Large intestine (tissue), 3 donors: ENCODE measurements around the gene RELL2. TPM values are rescaled to one million over a fixed set of nuclear protein-coding genes. Genes with fewer than 3 reads are reported as not detected.

Source experiments
- DNase-seq, 2 donors: peaks; one replicate each; pipeline versions ENCODE4 v3.0.0 to v3.0.0-alpha.2; 2013
- H3K27ac ChIP-seq: one replicate; pipeline ENCODE4 v1.5.1; 2013; ENCODE audit warnings: low read length
- H3K27me3 ChIP-seq: 2 replicates; pipeline ENCODE4 v1.6.1; 2013; ENCODE audit warnings: low read length; ENCODE audit not compliant: control insufficient read depth, insufficient read depth
- H3K36me3 ChIP-seq: 2 replicates; pipeline ENCODE4 v1.6.1; 2013; ENCODE audit warnings: low read length; ENCODE audit not compliant: control insufficient read depth, insufficient read depth
- H3K4me1 ChIP-seq: one replicate; pipeline ENCODE4 v1.6.1; 2013; ENCODE audit warnings: low read length; ENCODE audit not compliant: control insufficient read depth, insufficient read depth
- H3K4me3 ChIP-seq: one replicate; pipeline ENCODE4 v1.5.1; 2013; ENCODE audit warnings: low read length
- H3K9me3 ChIP-seq: one replicate; pipeline ENCODE4 v1.6.1; 2013; ENCODE audit warnings: mild to moderate bottlenecking, low read depth, low read length, moderate library complexity; ENCODE audit not compliant: control insufficient read depth
- WGBS: methylation state at CpG from one replicate; pipeline ENCODE4 v1.1.5; 2013; ENCODE audit warnings: low lambda C conversion rate; ENCODE audit not compliant: insufficient coverage; 5-methylcytosine and 5-hydroxymethylcytosine counted together
- polyA plus RNA-seq: library from polyadenylated mRNA; unstranded; fragments of 120-200 nt; gene quantifications from one replicate; pipeline ENCODE4 v1.2.1, GENCODE V29; 2013

The RELL2 gene
- polyA plus RNA-seq, 1 donor: 2.0 TPM

DNA sequence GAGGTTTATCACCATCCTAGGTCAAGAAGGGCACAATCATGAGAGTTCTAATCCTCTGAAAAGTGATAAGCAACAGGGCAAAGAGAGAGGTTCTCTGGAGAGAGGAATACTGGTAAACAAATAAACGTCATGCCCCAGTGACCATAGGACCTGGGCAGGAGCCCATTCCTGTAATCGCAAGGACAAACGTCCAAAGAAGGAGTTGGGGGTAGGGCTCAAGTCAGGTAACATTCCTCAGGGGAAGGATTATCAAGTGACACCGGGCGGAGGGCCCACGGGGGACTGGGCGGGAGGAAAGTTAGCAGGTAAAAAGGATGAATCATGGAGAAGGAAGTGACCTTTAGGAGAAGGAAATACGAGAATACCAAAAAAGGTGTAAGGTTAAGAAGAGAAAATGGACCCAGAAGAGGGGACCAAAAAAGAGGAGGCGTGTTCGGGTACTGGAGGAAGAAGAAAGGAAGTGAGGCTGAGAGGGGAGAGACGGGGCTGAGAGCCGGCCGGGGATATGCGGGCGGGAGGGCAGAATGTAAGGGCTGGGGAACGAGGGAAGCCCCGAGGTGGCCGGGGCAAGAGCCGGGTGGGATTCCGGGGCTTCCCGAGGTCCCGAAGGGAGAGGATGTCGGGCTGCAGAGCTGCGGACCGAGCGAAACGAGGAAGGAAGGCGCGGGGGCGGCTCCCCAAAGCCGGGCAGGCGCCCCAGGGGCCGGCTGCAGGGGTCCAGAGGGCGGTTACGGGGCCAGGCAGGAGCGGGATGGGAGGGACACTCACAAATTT lies 18.6 kb upstream of the RELL2 start:
- H3K4me1 ChIP-seq: peaks cover 9% of the 10 kb centered on the region
- H3K27me3 ChIP-seq: no peaks in the 10 kb centered on the region
- DNase-seq: peak; percentile 74 to 89
- H3K27ac ChIP-seq: peak overlapping the region; percentile 98
- WGBS: 7% methylated on average over 6 of the region's 36 CpGs
- H3K9me3 ChIP-seq: no peaks in the 10 kb centered on the region
- peak overlapping the region; percentile 93 for H3K4me3 ChIP-seq
- peaks cover 26% of the 10 kb centered on the region for H3K36me3 ChIP-seq

DNA sequence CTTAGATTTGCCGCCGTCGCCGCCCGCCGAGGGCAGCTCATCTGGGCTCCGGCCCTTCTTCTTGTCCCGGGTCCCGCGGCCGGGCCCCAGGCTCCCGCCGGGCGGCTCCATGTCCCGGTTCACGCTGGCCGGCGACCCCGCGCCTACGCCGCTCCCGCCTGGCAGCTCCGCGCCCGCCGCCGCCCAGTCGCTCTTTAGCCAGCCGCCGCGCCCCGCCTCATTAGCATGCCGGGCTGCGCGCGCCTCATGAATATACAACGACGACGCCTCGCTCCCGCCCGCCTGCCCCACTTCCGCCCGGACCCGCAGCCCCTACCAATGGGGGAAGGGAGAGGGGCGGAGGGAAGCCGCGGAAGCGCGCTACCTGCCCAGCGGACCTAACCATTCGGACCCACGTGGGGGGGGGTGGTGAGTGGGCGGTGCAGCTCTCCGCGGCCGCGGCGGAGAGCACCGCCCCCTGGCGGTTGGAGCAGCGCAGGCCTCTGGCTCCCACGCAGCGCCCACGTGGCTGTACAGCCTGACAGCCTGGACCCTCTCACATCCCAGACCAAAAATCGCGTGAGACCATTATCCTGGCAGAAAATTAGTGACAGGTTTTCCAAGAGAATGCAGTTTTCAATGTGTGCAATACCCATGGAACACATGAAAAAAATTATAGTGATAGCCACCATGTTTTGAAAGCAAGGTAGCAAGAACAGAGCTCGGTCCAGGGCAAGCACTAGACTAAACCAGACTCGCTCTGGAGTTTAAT lies 17.8 kb upstream of the RELL2 start, which contains the start of gene DIAPH1:
Gene DIAPH1, minus strand, starts transcription at position 197 of the 751 bp plus-strand sequence. Its CDS starts 86 bp downstream, at position 111.
- H3K27me3 ChIP-seq: no peaks in the 10 kb centered on the region
- no peaks in the 10 kb centered on the region for H3K9me3 ChIP-seq
- H3K4me3 ChIP-seq: peak within 1 kb of the TSS; percentile 93
- H3K4me1 ChIP-seq: peaks cover 9% of the 10 kb centered on the region
- H3K36me3 ChIP-seq: peaks cover 33% of the 10 kb centered on the region
- WGBS: no CpG with 5 or more reads among the region's 70 CpGs
- peak; percentile 98 to 99 for DNase-seq
- H3K27ac ChIP-seq: peak within 1 kb of the TSS; percentile 98

GRCh38 chr5:141623186-141623585 lies 13.6 kb upstream of the RELL2 start:
- H3K36me3 ChIP-seq: peaks cover 66% of the 10 kb centered on the region
- no peak overlapping the region for H3K4me3 ChIP-seq
- no peak for DNase-seq
- H3K27ac ChIP-seq: no peak overlapping the region
- no peaks in the 10 kb centered on the region for H3K9me3 ChIP-seq
- no peaks in the 10 kb centered on the region for H3K27me3 ChIP-seq
- peaks cover 6% of the 10 kb centered on the region for H3K4me1 ChIP-seq

GRCh38 chr5:141623611-141624010 lies 13.2 kb upstream of the RELL2 start:
- Histone ChIP-seq H3K4me1 (peaks cover 6% of the 10 kb centered on the region), H3K27ac (no peak overlapping the region), H3K4me3 (no peak overlapping the region), H3K9me3 (no peaks in the 10 kb centered on the region), H3K27me3 (no peaks in the 10 kb centered on the region), H3K36me3 (peaks cover 70% of the 10 kb centered on the region)
- no CpG with 5 or more reads among the region's 5 CpGs for WGBS
- no peak for DNase-seq

- Histone ChIP-seq H3K27me3 (no peaks in the 10 kb centered on the region), H3K36me3 (peaks cover 70% of the 10 kb centered on the region), H3K27ac (no peak overlapping the region), H3K9me3 (no peaks in the 10 kb centered on the region), H3K4me3 (no peak overlapping the region), H3K4me1 (no peaks in the 10 kb centered on the region)
- no peak for DNase-seq
- WGBS: no CpG with 5 or more reads among the region's 6 CpGs
These were observed 8.5 kb upstream of the RELL2 start for GRCh38 chr5:141628175-141628788.

GRCh38 chr5:141630570-141631140 lies 6.1 kb upstream of the RELL2 start:
- no peaks in the 10 kb centered on the region for H3K4me1 ChIP-seq
- H3K9me3 ChIP-seq: no peaks in the 10 kb centered on the region
- H3K27me3 ChIP-seq: no peaks in the 10 kb centered on the region
- DNase-seq: no peak
- H3K4me3 ChIP-seq: no peak overlapping the region
- no peak overlapping the region for H3K27ac ChIP-seq
- WGBS: no CpG with 5 or more reads among the region's 5 CpGs
- peaks cover 61% of the 10 kb centered on the region for H3K36me3 ChIP-seq

DNA sequence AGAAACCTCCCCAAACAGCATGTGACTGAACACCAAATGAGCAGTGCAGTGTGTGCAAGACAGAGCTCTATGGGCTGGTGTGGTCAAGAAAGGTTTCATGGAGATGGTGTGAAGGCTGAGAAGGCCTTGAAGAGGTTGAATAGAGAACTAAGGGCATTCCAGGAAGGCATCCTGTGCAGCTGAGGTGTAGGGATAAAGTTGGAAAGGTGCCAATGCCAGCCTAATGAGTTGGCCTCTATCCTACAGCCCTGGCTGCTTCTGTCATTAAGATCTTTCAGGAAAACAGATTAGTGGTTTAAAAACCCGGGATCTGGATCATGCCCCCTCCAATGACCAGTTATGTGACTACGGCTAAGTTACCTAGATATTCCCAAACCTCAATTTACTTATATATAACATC lies 4.1 kb upstream of the RELL2 start:
- DNase-seq: no peak
- H3K27ac ChIP-seq: no peak overlapping the region
- peaks cover 4% of the 10 kb centered on the region for H3K27me3 ChIP-seq
- peaks cover 44% of the 10 kb centered on the region for H3K36me3 ChIP-seq
- H3K9me3 ChIP-seq: peaks cover 7% of the 10 kb centered on the region
- WGBS: 80% methylated on average over 1 of the region's 2 CpGs
- H3K4me3 ChIP-seq: no peak overlapping the region
- H3K4me1 ChIP-seq: peaks cover 3% of the 10 kb centered on the region

- peaks cover 11% of the 10 kb centered on the region for H3K4me1 ChIP-seq
- H3K4me3 ChIP-seq: no peak overlapping the region
- peaks cover 15% of the 10 kb centered on the region for H3K27me3 ChIP-seq
- H3K36me3 ChIP-seq: peaks cover 31% of the 10 kb centered on the region
- H3K9me3 ChIP-seq: peaks cover 11% of the 10 kb centered on the region
- 92% methylated on average over 4 of the region's 5 CpGs for WGBS
- no peak for DNase-seq
- H3K27ac ChIP-seq: no peak overlapping the region
These were observed 2.8 kb upstream of the RELL2 start for GRCh38 chr5:141633871-141634561.

DNA sequence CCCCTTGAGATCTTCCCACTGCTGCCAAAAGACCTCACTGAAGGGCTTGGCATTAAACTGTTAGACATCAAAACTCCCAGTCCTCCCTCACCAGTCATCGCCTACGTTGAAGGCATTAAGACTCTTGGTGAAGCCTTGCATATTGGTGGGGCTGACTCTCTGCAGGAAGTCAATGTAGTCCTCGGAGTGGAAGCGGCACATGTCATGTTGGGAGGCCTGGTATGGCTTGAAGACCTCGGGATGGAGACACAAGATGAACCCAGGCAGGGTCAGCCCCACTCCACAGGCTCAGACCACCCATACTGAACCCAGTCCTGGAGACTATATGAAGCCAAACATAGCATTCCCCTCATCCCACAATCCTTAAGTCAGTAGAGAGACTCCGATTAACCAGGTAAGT lies 2.1 kb upstream of the RELL2 start:
- Histone ChIP-seq H3K36me3 (peaks cover 24% of the 10 kb centered on the region), H3K4me1 (peaks cover 11% of the 10 kb centered on the region)
- no CpG with 5 or more reads among the region's 6 CpGs for WGBS

GRCh38 chr5:141635646-141636045 lies 1.2 kb upstream of the RELL2 start:
- peak overlapping the region; percentile 99 for H3K4me3 ChIP-seq
- H3K9me3 ChIP-seq: peaks cover 11% of the 10 kb centered on the region
- 40% methylated on average over 1 of the region's 7 CpGs for WGBS
- H3K36me3 ChIP-seq: peaks cover 23% of the 10 kb centered on the region
- H3K27ac ChIP-seq: no peak overlapping the region
- DNase-seq: no peak
- H3K27me3 ChIP-seq: peaks cover 15% of the 10 kb centered on the region
- H3K4me1 ChIP-seq: peaks cover 11% of the 10 kb centered on the region

More for the DNA sequence above, 2.1 kb upstream of the RELL2 start:
- no peak for DNase-seq
- H3K9me3 ChIP-seq: peaks cover 11% of the 10 kb centered on the region
- H3K27ac ChIP-seq: no peak overlapping the region
- no peak overlapping the region for H3K4me3 ChIP-seq
- H3K27me3 ChIP-seq: peaks cover 15% of the 10 kb centered on the region
